ENCODE measurements around the gene ANKRD28.

Gene ANKRD28

DNA sequence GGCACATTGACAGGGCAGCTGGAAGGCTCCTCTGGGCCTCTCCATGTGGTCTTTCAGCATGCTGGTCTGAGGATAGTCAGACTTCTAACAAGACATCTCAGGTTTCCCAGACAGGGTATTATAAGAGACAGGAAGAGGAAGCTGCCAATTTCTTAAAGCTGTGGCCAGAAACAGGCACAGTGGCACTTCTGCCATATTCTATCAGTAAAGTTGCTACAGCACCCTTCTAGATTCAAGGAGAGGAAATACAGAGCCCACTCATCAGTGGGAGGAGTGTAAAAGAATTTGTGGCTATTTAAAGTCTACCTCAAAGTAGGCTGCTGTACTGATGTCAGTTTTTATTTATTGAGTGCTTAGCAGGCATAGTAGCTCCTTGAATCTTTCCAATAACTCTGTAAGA is 140.8 kb downstream of the ANKRD28 start:
- Mint-ChIP-seq H3K4me1 (peaks cover 12% of the 10 kb centered on the region), H3K27ac (no peak overlapping the region), H3K27me3 (peaks cover 27% of the 10 kb centered on the region), H3K4me3 (no peak overlapping the region), H3K9me3 (peaks cover 13 to 32% of the 10 kb centered on the region in 2 donors)
- ATAC-seq (no peak), DNase-seq (no peak)

DNA sequence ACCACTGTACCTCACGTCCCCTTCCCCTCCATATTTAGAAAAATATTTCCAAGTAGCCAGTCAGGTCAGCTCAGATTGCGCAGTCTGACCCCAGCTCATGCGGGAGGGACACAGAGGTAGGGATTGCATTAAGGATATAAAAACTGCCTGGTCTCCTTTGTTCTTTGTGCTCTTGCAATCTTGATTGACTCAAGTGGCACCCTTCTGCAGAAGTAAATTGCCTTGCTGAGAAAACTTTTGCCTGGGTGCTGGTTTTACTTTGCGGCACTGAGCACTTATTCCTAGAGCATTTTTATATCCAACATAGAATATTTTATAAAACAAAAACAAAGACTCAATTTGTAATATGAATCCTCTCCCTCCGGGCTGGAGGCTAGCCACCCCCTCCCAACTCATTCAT is 141.4 kb downstream of the ANKRD28 start:
- Mint-ChIP-seq H3K27ac (no peak overlapping the region), H3K27me3 (peaks cover 25% of the 10 kb centered on the region), H3K4me3 (no peak overlapping the region), H3K4me1 (peaks cover 12% of the 10 kb centered on the region), H3K9me3 (peaks cover 13 to 32% of the 10 kb centered on the region in 2 donors)
- DNase-seq (no peak), ATAC-seq (no peak)

DNA sequence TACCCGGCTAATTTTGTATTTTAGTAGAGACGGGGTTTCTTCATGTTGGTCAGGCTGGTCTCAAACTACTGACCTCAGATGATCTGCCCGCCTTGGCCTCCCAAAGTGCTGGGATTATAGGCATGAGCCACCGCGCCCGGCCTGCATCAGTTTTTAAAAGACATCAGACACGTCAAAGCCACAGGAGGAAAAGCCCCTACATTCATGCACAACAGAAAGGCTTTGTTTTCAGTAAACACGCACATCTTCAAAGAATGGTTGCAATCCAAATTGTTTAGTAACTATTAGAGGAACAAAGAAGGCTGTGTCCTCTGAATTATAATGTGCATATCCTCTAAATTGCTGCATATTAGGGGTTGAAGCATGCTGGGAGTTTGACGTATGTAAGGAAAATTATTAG is 142.9 kb downstream of the ANKRD28 start:
- DNase-seq, result no peak
- Mint-ChIP-seq H3K9me3 (peaks cover 13 to 25% of the 10 kb centered on the region in 2 donors), H3K27me3 (peaks cover 28% of the 10 kb centered on the region), H3K4me3 (no peak overlapping the region), H3K4me1 (peaks cover 12% of the 10 kb centered on the region), H3K27ac (no peak overlapping the region)
- no peak for ATAC-seq

DNA sequence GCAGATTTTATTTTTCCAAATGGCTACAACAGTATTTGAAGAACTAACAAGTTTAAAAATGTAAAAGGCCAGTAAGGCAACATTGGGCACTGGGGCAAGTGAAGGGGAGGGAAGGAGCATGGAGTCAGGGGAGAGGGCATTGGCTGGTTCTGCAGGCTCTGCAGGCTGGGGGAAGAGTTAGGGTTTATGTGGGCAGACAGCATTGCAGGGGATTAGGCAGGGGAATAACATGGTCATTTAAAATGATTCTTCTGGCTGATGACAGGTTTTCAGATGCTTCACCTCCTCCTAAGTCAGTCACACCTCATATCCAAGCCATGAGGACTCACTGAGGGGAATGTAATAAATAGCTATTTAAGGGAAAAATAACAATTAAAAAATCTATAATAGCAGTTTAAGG is 143.7 kb downstream of the ANKRD28 start:
- H3K4me1 Mint-ChIP-seq, result peaks cover 12% of the 10 kb centered on the region
- DNase-seq (no peak), ATAC-seq (no peak)
- H3K4me3 Mint-ChIP-seq, result no peak overlapping the region
- H3K9me3 Mint-ChIP-seq, result peaks cover 17 to 25% of the 10 kb centered on the region in 2 donors
- H3K27me3 Mint-ChIP-seq, result peaks cover 36% of the 10 kb centered on the region
- no peak overlapping the region for H3K27ac Mint-ChIP-seq

DNA sequence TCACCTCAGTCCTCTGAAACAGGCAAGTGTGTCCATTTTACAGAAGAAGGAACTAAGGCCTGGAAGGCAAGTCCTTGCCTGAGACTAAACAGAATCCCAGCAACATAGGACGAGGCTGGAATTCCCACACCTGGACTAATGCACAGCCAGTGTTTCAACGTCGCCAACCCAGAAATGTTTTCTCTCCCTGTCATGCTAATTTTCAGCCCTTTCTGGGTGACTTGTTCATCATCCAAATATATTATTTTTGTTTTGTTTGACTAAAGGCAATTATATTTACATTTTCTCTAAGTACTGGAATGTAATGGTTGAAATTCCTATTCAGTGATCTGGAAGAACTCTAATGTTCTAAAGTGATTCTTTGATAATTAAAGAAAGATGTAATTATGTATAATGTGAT is 144.5 kb downstream of the ANKRD28 start:
- Mint-ChIP-seq H3K4me3 (no peak overlapping the region), H3K27ac (no peak overlapping the region), H3K4me1 (peaks cover 19% of the 10 kb centered on the region), H3K27me3 (peaks cover 38% of the 10 kb centered on the region), H3K9me3 (peaks cover 11 to 17% of the 10 kb centered on the region in 2 donors)
- ATAC-seq, result no peak
- DNase-seq, result no peak

DNA sequence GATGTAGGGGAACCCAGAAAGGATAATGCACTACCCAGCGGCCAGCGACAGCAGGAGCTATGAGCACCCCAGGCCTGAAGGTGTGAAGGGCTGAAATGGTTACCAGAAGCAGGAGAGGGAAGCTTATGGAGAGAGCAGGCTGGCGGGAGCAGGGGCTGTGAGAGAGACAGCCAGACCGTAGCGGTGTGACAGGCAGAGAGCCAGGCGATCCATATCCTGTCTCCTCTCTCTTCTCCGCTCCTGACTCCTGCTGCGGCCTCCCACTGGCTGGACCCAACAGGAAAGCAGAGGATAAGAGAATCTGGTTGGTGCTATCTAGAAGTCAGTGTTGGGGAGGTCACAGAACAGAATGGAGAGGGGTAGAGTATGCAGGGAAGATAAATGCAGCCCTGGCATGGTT is 146.4 kb downstream of the ANKRD28 start:
- H3K27ac Mint-ChIP-seq, result no peak overlapping the region
- peaks cover 7 to 10% of the 10 kb centered on the region in 2 donors for H3K9me3 Mint-ChIP-seq
- H3K4me3 Mint-ChIP-seq, result no peak overlapping the region
- H3K4me1 Mint-ChIP-seq, result peaks cover 39% of the 10 kb centered on the region
- no peak for ATAC-seq
- no peak for DNase-seq
- peaks cover 38% of the 10 kb centered on the region for H3K27me3 Mint-ChIP-seq

DNA sequence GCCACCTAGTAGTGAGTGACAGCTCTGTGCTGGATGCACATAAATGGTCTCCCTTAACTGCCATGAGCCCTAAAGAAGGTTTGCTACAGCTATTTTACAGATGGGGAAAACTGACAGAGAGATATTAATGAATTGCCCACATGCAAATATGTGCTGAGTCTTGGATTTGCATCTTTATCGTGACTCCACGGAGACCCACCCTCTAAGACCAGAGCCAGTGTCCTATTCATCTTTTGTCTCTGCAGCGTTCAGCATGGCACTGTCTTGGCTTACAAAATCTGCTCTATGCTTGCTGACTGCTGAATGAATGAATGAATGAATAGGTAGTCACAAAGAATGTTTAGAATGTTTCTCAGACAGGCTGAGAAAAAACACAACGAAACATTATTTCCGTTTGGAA is 147.9 kb downstream of the ANKRD28 start:
- Mint-ChIP-seq H3K4me1 (peaks cover 51% of the 10 kb centered on the region), H3K9me3 (peaks cover 0 to 4% of the 10 kb centered on the region in 2 donors), H3K27me3 (peaks cover 38% of the 10 kb centered on the region), H3K4me3 (no peak overlapping the region), H3K27ac (no peak overlapping the region)
- no peak for ATAC-seq
- DNase-seq, result no peak

DNA sequence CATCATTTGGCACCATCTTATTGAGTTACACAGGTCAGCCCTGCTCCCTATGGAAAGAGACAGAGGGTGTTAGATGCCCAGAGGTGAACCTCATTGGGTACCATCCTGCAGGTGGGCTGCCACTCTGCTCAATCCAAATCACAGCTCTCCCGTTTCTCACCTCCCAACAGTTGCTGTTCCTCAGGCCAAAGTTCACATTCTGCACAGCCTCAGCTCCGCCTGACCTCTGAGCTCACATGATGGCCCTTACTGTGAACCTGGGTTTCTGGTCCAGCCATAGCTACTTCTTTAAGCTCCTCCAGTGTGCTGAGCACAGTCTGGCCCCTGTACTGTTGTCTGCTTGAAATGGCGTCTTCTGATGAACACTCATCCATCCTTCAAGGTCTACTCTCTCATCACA is 148.4 kb downstream of the ANKRD28 start:
- Mint-ChIP-seq H3K27me3 (peaks cover 38% of the 10 kb centered on the region), H3K4me3 (no peak overlapping the region), H3K4me1 (peaks cover 51% of the 10 kb centered on the region), H3K9me3 (peaks cover 0 to 4% of the 10 kb centered on the region in 2 donors), H3K27ac (no peak overlapping the region)
- ATAC-seq, result no peak
- DNase-seq, result no peak

DNA sequence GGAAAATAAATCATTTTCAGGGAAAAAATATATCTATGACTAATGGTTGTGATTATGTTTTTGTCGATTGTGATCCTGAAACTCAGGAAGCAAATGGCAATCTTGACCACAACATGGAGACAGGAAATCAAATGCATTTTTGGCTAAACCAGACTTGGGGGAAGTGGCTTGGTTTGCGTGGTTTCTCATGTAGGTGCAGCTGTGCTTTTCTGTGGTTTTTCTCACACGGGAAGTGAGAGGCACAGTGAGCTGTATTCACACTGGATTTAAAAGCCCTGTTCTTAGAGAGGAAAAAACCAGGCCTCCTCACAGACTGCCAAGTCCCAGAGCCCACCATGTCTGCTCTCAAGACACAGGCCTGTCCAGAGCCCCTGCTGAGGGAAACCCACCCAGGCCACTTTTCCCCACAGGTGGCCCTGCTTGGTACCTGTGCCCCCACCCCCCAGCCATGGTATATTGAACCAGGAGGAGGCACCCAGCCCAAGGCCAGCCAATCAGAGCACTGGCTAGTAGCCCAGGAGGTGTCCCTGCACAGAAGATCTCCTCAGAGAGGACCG is 150.1 kb downstream of the ANKRD28 start:
- DNase-seq, result peak; percentile 58 to 82
- peak; percentile 95 for ATAC-seq
- Mint-ChIP-seq H3K27me3 (peaks cover 34% of the 10 kb centered on the region), H3K4me1 (peaks cover 46% of the 10 kb centered on the region), H3K4me3 (peak overlapping the region; percentile 65 to 81), H3K9me3 (peaks cover 0 to 4% of the 10 kb centered on the region in 2 donors), H3K27ac (peak overlapping the region; percentile 48 to 91)

DNA sequence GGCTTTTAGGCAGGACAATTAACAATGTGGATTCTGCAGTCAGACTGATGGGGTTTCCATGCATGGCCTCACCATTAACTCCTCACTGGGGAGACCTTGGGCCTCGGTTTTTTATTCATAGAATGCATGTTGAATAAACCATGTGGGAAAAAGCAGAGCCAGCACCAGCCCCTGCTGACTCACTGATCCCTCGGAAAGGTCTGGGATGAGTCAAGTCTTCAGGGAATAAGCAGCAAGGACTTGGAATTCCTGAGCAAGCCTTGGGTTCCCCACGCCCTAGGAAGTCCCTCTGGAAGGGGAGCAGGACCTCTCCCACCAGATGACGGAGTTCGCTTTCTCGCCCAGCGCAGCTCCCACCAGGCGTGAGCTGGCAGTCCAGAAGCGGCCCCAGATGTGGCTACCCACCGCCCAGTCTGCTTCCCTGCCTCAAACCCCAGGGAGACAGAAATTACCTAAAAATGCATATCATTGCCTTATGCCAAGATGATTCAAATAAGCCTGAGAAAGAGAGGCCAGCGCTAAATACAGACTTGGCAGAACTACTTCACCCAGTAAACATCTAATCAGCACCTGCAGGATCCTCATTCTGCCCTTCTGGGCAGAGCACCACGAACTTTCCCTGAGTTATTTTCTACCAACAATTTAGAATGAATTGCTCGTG is 150.8 kb downstream of the ANKRD28 start:
- Mint-ChIP-seq H3K4me3 (peak overlapping the region; percentile 38 to 81), H3K9me3 (peaks cover 0 to 4% of the 10 kb centered on the region in 2 donors), H3K27ac (peak overlapping the region in 1 of 2 donors; percentile 91), H3K4me1 (peaks cover 47% of the 10 kb centered on the region), H3K27me3 (peaks cover 29% of the 10 kb centered on the region)
- DNase-seq (no peak), ATAC-seq (peak; percentile 77)

DNA sequence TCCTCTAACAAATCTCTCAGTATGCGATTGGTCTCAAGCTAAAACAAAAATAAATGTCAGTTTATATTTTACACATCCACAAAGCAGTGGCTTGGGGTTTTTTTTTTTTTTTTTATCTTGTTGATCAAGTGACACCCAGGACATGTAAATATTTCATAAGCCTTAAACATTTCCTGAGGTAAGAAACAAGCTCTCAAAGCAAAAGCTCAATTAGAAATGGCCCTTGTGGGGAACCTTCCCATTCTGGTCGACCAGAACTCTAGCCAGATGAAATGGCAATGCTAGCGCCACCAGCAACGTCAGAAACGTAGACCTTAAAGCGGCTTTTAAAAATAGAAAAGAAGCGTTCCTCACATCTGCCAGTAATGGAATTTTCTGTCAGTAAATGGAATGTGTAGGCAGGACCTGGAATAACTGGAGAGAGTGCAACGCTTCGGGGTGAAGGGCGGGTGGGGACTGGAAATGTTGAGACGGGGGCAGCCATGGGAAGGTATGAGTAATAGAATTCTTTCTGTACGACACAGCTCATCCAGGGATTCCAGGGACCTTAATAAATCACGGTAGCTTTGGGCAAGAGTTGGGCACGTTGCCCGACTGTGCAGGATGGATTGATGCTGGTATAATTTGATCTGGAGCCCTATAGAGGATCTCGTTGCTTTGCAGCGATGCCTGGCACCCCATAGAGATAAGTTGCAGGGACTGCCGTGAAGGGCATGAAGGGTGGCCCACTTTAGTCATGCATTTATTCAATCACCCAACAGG is 151.9 kb downstream of the ANKRD28 start:
- peaks cover 0 to 4% of the 10 kb centered on the region in 2 donors for H3K9me3 Mint-ChIP-seq
- no peak overlapping the region for H3K4me3 Mint-ChIP-seq
- peaks cover 58% of the 10 kb centered on the region for H3K4me1 Mint-ChIP-seq
- H3K27me3 Mint-ChIP-seq, result peaks cover 20% of the 10 kb centered on the region
- H3K27ac Mint-ChIP-seq, result no peak overlapping the region
- ATAC-seq (no peak), DNase-seq (no peak)

DNA sequence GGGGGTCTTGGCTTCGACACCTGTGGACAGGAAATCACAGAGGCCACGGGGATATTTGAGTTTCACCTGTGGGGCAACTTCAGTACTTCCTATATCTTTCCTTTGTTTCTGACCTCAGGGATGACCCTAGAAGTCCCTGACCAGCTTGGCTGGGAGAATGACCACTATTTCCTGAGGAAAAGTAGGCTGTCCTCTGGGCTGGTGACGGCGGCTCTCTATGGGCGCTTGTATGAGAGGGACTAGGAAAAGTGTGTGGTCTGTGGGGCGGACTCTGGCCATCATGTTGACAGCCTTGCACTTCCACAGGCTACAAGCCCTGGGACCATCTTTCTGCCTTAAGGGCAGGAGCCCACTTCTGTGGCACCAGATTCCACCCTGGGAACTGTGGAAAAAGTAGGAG is 152.5 kb downstream of the ANKRD28 start:
- Mint-ChIP-seq H3K9me3 (peaks cover 0 to 4% of the 10 kb centered on the region in 2 donors), H3K4me3 (no peak overlapping the region), H3K4me1 (peaks cover 60% of the 10 kb centered on the region), H3K27me3 (peaks cover 14% of the 10 kb centered on the region), H3K27ac (no peak overlapping the region)
- ATAC-seq (no peak), DNase-seq (no peak)

DNA sequence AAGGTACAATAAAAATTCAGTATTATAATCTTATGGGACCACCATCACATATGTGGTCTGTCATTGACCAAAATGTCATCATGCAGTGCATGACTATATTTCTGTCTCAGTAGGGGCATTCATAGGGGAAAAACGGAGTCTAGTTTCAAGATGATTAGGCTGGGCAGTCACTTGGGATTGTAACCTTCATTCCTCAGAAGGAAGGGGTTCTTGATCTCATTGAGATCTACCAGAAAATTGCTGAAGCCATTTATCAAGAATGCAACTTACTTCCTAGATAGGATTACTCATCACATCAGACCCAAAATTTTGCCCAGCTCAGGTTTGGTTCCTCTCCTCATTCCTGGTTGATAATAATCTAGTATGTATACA is 158.9 kb downstream of the ANKRD28 start:
- ATAC-seq, result peak; percentile 61
- Mint-ChIP-seq H3K27ac (peak overlapping the region in 1 of 2 donors; percentile 6), H3K27me3 (no peaks in the 10 kb centered on the region), H3K4me1 (peaks cover 65% of the 10 kb centered on the region), H3K4me3 (no peak overlapping the region), H3K9me3 (no peaks in the 10 kb centered on the region)
- no peak for DNase-seq

DNA sequence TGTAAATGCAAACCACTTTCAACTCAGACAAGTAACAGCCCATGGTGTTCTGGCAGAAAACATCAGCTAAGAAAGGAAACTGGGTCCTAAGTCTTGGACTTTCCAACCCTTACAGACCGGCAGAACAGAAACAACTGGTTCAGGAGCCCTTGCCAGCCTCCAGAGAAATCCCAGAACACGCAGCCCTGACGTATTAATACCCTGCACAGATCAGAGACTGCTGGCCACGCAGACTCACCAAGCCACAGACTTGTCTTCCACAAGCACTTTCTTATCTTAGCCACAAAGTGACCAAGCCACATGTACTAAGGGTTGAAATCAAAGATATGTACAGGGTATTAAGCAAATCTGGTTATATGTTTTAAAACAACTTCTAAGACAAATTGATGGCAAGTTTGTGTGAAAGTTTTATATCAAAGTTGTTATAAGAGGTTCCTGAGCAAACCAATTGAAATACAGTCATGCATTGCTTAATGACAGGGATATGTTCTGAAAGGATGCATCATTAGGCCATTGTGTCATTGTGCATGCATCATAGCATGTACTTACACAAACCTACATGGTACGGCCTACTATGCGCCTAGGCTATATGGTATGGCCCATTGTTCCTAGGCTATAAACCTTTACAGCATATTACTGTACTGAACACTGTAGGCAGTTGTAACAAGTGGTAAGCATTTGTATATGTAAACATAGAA is 159.4 kb downstream of the ANKRD28 start:
- DNase-seq (peak in 1 of 2 donors; percentile 33), ATAC-seq (peak; percentile 49)
- Mint-ChIP-seq H3K4me3 (peak overlapping the region; percentile 30 to 55), H3K27me3 (no peaks in the 10 kb centered on the region), H3K27ac (peak overlapping the region in 1 of 2 donors; percentile 89), H3K4me1 (peaks cover 70% of the 10 kb centered on the region), H3K9me3 (no peaks in the 10 kb centered on the region)

DNA sequence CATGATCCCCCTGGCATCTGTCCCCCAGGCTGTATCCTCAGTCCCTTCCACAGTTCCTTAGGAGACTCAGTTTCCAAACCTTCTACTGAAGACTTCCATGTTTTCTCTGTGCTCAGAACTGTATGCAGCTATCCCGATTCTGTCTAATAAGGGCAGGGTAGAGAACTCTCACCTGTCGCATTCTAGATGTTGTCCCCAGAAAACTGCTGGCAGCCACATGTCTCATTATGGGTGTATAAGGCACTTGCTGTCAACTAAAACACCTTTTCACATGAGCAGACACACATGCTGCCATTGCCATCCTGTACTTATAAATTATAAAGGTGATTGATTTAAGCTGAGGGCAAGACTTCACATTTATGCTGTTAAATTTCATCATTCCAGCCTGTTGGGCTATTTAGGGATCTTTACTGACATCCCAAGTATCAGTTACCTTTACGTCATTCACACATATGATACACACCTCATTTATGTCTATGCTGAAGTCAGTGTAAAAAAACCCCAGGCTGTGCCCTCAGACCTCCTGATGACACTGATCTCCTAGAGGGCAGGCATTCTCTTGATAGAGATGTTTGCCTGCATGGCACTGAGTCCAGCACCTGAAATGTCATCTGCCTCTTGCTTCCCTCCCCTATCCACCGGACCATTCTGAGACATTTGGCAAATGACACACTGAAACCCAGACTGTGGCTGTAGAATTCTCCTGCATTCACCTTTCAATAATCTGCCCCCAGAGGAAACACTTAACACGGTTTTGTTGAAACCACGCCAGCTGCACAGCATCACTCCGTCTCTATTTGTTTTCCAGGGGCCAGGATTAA is 160.4 kb downstream of the ANKRD28 start:
- H3K4me3 Mint-ChIP-seq, result peak overlapping the region; percentile 30 to 55
- ATAC-seq, result peak; percentile 51
- DNase-seq, result peak in 1 of 2 donors; percentile 57
- H3K27ac Mint-ChIP-seq, result peak overlapping the region; percentile 82 to 89
- H3K9me3 Mint-ChIP-seq, result no peaks in the 10 kb centered on the region
- no peaks in the 10 kb centered on the region for H3K27me3 Mint-ChIP-seq
- peaks cover 73% of the 10 kb centered on the region for H3K4me1 Mint-ChIP-seq
